T47D (cell line): ENCODE data around the gene EREG.
"Not testable (repeated sequence)": the region's sequence is repeated elsewhere in the genome, so short reads cannot be mapped to it uniquely, and the experiment has no call there.

ENCODE experiments used
- DNase-seq, 2 experiments: peaks; one replicate each; pipeline versions ENCODE4 v3.0.0 to v3.0.0-alpha.2; 2011 to 2012; ENCODE audit warnings: low read depth in 1 of 2, low spot score in 1 of 2
- JUND ChIP-seq: IDR thresholded peaks from 2 replicates; pipeline ENCODE4 v1.6.1; 2012; ENCODE audit warnings: low read depth
- in situ Hi-C: cut with HindIII; loops from 2 replicates; pipeline ENCODE4 v1.10.0; 2016; ENCODE audit warnings: low sequenced_read_pairs, low pct_unique_long_range_greater_than_20kb

EREG gene

DNA sequence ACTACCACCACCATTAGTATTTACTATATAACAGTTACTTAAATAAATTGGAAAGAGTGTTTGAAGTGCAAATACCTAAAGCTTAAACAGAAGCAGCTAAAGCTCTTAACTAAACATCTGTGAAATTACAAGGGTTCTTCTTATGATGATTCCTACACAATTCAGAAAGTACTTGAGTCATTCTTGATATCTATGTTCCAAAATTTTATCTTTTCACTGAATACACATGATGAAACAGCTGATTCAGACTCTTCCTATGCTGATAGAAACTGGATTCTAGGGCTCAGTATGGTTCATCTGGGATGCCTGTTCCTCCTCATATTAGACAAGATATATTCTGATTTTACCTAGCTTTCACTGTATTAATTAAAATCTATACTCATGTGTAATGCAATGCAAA lies 13.6 kb downstream of the EREG start:
- DNase-seq: no peak
- no peak for TF ChIP-seq JUND
- in situ Hi-C loops: loop anchor here (25.0 kb wide), 1 partner anchor 234 kb away; no protein-coding TSS in a partner anchor

DNA sequence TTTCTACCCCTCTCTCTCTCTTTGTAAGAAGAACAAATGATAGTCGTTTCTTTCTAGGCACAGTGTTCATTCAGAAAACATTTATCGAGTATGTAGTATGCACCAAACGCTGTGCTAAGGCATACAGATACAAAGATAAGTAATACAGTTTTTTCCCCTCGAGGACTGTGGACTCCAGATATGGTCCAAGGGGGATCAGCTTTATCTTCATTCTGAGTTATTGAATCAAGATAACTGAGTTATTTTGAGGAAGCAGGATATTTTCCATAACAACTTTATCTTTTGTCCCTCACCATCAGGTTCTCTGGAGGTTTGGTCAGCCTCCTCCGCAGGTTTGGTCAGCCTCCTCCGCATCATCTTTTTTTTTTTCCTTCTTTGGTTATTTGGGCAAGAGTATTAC lies 15.0 kb downstream of the EREG start:
- in situ Hi-C loops: loop anchor here (25.0 kb wide), 1 partner anchor 232 kb away; no protein-coding TSS in a partner anchor
- no peak for TF ChIP-seq JUND
- DNase-seq: no peak

DNA sequence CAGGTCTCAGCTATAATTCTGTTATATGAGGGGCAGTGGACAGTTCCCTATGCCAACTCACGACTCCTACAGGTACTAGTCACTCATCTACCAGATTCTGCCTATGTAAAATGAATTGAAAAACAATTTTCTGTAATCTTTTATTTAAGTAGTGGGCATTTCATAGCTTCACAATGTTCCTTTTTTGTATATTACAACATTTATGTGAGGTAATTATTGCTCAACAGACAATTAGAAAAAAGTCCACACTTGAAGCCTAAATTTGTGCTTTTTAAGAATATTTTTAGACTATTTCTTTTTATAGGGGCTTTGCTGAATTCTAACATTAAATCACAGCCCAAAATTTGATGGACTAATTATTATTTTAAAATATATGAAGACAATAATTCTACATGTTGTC lies 20.4 kb downstream of the EREG start:
- no peak for DNase-seq
- in situ Hi-C loops: loop anchor here (25.0 kb wide), 1 partner anchor 227 kb away; no protein-coding TSS in a partner anchor
- TF ChIP-seq JUND: no peak

DNA sequence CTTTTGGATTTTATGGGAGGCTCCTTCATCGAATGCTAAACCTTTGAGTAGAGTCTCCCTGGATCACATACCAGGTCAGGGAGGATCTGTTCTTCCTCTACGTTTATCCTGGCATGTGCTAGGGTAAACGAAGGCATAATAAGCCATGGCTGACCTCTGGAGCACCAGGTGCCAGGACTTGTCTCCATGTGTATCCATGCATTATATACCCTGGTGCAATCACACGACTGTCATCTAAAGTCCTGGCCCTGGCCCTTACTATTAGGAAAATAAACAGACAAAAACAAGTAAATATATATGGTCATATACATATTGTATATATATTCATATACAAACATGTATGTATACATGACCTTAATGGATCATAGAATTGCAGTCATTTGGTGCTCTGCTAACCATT lies 21.2 kb downstream of the EREG start:
- DNase-seq: no peak
- in situ Hi-C loops: loop anchor here (25.0 kb wide), 1 partner anchor 226 kb away; no protein-coding TSS in a partner anchor
- no peak for TF ChIP-seq JUND

DNA sequence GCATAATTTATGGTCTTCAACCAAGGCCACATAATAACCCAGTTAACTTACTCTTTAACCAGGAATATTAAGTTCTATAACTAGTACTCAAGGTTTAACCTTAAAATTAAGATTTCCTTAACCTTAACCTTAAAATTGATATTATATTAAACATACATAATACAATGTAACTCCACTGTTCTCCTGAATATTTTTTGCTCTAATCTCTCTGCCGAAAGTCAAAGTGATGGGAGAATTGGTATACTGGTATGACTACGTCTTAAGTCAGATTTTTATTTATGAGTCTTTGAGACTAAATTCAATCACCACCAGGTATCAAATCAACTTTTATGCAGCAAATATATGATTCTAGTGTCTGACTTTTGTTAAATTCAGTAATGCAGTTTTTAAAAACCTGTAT lies 22.8 kb downstream of the EREG start:
- TF ChIP-seq JUND: no peak
- no peak for DNase-seq
- in situ Hi-C loops: loop anchor here (25.0 kb wide), 1 partner anchor 225 kb away; no protein-coding TSS in a partner anchor

DNA sequence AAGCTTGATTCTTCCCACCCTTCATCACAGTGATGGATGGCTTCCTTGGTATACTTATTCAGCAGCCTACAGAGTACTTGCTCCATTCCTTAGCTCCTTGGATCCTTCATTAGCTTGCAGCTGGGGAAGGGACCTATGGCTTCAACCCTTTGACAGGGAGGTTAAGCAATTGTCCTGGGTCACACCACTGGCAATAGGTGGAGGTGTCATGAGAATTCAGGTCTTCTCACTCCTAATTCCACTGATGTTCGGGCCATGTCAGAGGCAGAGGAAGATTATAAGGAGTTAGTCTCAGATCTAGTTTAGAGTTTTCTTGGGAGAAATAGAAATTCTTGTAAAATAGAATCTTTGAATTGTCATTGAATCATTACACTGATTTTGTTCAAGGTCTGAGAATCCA lies 24.5 kb downstream of the EREG start:
- in situ Hi-C loops: loop anchor here (25.0 kb wide), 1 partner anchor 223 kb away; no protein-coding TSS in a partner anchor
- no peak for TF ChIP-seq JUND
- no peak for DNase-seq

DNA sequence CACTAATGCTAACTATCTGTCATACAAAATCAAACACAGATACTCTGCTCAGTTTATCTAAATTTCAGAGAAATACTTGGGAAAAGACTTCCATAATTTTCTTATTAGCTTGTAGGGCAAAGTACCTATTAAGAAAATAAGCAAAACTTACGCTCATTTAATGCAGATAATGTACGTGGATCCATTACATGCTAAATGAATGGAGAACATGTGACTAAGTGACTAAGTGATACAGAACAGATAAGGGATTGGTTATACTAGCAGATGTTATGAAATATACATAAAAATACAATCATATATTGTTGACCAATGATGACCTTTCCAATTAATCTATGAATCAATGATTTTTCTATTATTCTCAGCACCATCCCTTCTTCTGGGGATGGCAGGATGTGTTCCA lies 25.7 kb downstream of the EREG start:
- no peak for TF ChIP-seq JUND
- in situ Hi-C loops: loop anchor here (25.0 kb wide), 1 partner anchor 222 kb away; no protein-coding TSS in a partner anchor
- no peak for DNase-seq

DNA sequence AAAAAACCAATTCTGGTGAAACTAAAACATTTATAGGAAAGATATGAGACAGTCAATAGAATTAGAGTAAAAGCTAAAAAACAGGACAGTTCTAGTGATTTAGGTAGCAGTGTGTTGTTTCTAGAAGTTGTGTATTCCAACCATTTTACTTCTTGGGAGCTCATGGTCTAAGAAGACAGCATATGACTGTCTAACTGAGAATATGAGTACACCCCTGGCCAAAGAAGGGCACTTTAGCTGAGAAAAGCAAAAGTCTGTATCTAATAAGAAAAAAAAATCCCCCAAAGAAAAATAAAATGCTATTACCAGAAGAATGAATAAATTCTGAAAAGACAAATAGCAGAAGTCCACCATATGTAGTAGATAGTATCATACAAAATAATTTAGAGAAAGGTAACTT lies 26.4 kb downstream of the EREG start:
- in situ Hi-C loops: loop anchor here (25.0 kb wide), 1 partner anchor 221 kb away; no protein-coding TSS in a partner anchor

DNA sequence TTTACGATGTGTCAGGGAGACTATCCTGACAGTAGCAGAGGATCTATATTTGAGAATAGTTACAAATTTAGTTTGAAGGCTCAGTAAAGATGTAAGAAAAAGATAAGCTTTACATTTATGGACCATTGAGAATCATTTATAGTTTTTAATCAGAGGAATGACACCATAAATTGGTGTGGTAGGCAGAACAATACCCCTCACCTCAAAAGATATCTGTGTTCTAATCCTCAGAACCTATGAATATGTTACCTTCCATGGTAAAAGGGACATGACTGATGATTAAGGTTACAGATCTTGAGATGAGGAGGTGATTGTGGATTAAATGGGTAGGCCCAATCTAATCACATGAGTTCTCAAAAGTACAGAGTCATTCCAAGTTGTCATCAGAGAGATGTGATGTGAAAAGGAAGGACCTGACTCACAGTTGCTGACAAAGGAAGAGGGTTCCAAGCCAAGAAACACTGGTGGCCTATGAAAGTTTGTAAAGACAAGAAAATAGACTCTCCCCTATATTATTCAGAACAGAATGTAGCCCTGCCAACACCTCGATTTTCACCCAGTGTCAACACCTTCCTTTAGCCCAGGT lies 27.0 kb downstream of the EREG start:
- in situ Hi-C loops: loop anchor here (25.0 kb wide), 1 partner anchor 220 kb away; no protein-coding TSS in a partner anchor
- no peak for TF ChIP-seq JUND
- DNase-seq: no peak

More for the DNA sequence above, 26.4 kb downstream of the EREG start:
- TF ChIP-seq JUND: no peak
- DNase-seq: no peak

DNA sequence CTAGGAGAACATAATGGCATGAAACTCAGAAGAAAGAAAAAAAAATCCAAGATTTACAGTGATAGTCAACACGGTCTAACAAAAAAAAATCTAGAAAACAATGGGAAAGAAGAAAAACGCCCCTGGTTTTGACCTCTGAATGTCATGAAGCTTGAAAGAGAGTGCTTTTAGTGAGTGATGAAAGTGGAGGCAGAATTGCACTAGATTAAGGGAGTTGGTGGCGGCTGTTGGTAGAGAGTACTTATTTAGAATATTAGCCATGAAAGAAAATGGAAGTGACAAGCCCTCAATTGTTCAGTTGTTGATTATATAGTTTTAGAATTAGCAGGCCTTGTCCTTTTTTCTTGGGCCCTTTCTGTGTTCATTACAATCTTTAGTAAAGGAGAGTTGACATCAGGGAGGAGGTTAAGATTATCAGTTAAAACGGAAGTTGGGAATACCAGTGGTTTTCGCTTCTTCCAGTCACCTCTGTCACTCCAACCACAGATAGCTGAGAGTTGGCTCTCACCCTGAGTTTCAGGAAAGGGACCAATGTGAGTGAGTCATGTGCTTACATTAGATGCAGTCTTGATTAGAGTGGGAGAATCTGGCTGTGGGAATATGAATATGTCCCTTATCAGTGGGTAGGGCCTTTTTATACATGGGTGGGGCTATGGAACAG lies 29.7 kb downstream of the EREG start:
- no peak for TF ChIP-seq JUND
- no peak for DNase-seq
- in situ Hi-C loops: loop anchor here (25.0 kb wide), 1 partner anchor 218 kb away; no protein-coding TSS in a partner anchor

DNA sequence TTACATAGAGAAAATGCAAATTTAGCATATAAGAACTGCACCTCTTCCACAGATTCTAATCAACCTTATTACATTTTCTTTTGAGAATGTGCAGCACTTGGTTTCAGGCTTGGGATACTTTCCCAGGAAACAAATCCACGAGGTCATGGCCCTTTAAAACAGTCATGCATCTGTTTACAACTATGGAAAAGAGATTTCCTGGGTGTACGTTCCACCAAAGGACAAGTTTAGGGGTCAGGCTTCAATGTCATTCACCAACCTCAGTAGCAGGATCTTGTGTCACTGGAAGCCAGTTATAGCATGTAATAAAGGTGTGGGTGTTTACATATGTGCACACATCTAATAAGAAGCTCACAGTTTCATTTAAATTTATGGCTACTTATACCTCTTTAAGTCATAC lies 30.7 kb downstream of the EREG start:
- in situ Hi-C loops: loop anchor here (25.0 kb wide), 1 partner anchor 217 kb away; no protein-coding TSS in a partner anchor
- TF ChIP-seq JUND: no peak

DNA sequence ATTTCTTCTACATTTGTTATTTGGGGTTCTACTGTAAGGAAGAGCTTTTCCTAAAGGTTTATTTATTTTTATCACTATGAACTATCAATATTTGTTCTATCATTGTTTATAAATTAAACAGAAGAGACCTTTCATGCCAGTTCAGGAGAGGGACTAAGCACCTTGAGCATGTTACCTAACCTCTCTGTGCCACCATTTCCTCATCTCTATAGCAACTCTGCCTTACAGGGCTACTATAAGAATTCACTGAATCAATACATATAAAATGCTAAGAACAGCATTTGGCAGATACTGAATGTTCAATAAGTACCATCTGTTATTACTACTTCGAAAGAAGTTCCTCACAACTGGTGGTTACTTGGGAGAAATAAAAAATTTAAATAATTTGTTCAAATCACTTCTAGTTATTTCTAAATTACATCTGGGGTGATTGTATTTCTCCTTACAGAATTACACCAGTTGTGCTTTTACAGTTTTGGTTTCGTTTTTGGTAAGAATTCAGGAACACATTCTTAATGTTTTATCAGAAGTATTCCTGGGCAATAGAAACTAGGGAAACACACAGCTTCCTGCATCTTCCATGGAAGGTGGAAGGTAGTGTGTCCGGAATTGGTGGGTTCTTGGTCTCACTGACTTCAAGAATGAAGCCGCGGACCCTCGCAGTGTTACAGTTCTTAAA lies 32.9 kb downstream of the EREG start:
- in situ Hi-C loops: loop anchor here (25.0 kb wide), 1 partner anchor 214 kb away; no protein-coding TSS in a partner anchor
- DNase-seq: no peak
- TF ChIP-seq JUND: no peak

More for the DNA sequence above, 30.7 kb downstream of the EREG start:
- DNase-seq: no peak

DNA sequence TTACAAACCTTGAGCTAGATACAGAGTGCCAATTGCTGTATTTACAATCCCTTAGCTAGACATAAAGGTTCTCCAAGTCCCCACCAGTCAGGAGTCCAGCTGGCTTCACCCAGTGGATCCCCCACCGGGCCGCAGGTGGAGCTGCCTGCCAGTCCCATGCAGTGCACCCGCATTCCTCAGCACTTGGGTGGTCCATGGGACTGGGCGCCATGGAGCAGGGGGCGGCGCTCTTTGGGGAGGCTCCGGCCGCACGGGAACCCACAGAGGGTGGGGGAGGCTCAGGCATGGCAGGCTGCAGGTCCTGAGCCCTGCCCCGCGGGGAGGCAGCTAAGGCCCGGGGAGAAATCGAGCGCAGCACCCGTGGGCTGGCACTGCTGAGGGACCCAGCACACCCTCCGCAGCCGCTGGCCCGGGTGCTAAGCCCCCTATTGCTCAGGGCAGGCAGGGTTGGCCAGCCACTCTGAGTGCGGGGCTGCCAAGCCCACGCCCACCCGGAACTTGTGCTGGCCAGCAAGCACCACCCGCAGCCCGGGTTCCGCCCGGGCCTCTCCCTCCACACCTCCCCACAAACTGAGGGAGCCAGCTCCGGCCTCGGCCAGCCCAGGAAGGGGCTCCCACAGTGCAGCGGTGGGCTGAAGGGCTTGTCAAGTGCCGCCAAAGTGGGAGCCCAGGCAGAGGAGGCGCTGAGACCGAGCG lies 34.1 kb downstream of the EREG start:
- not testable (repeated sequence) for DNase-seq
- in situ Hi-C loops: loop anchor here (25.0 kb wide), 1 partner anchor 213 kb away; no protein-coding TSS in a partner anchor
